GM21717 (cell line): Measurements from ENCODE around the gene GRIN2A.

Experiments
- ATAC-seq: cut with Tn5 transposase; IDR thresholded peaks from one replicate; pipeline ENCODE4 v1.9.1; 2021; ENCODE audit warnings: mild to moderate bottlenecking, moderate library complexity; ENCODE audit not compliant: unreplicated experiment

Gene GRIN2A

DNA sequence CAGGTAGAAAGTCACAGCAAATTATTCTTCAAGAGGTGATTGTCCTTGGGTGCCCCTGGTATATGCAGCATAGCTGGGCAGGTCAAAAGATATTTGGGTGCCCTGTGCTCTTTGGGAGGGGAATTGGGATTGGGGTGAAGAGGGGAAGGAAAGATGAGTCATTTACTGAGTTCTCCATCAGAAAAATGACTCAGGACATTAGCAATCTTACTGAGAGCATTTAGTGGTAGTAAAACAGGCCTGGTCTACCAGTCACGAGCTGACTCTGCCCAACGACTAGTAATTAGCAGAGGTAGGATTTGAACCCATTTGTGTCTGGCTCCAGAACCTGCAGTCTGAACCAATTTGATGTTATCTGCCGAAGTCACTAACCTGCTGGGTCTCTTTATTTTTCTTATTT lies 6.0 kb upstream of the GRIN2A start:
- ATAC-seq, result no peak

DNA sequence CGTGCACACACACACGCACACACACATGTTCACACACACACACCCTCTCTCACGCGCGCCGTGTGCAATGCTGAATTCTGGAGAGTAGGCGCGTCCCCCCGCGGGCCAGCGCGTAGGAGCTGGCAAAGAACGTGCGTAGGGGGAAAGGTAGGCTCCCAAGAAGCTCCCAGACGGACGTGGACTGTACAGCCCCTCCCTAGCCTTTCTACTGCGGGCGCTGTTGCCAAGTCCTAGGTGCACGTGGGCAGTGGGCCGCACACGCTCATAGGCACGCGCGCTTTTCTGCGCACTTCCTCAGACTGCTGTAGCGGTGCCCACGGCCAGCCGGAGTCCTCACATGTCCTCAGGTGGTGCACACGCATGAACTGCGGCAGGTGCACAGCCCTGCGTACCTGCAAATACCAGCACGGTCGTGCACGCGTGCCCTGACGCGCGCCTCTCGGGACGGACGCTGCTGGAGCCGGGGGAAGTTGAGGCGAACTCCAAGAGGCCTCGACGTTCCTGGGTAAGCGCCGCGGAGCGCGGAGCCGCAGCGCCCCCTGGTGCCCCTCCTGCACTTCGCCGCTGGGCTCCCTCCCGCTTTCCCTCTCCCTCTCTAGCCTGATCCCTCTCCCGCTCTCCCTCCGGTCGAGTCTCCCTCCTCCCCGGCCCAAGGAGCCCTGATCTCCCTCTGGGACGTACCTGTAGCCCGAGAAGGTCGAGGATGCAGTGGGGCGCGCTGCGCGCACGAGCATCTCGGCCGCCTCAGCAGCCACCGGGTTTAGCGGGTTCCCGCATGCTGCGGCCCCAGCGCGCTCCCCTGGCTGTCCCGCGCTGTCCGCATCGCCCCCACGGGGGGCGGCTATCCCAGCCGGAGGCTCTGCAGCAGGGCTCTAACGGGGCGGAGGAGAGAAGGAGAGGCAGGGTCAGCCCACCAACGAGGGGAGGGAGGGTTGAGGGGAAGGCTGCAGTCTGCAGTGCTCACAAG lies 749 bp downstream of the GRIN2A start:
- no peak for ATAC-seq

DNA sequence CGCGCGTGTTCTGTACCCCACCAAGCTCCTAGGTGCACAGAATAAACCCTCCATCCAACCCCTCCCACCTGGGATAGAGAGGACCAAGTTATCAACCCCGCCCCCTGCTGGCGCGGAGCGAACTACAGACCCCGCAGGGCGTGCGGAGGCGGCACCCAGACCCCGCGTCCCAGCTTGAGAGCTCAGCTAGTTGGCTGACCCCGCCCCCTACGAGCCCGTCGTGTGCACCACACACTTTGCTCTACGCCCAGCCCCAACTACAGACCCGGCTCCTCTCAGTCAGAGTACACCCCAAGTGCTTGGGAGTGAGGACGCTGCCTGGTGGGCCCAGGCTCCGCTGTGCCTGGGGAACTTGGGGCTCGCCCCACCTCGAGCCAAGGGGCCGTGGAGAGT lies 1.5 kb downstream of the GRIN2A start:
- ATAC-seq, result no peak

DNA sequence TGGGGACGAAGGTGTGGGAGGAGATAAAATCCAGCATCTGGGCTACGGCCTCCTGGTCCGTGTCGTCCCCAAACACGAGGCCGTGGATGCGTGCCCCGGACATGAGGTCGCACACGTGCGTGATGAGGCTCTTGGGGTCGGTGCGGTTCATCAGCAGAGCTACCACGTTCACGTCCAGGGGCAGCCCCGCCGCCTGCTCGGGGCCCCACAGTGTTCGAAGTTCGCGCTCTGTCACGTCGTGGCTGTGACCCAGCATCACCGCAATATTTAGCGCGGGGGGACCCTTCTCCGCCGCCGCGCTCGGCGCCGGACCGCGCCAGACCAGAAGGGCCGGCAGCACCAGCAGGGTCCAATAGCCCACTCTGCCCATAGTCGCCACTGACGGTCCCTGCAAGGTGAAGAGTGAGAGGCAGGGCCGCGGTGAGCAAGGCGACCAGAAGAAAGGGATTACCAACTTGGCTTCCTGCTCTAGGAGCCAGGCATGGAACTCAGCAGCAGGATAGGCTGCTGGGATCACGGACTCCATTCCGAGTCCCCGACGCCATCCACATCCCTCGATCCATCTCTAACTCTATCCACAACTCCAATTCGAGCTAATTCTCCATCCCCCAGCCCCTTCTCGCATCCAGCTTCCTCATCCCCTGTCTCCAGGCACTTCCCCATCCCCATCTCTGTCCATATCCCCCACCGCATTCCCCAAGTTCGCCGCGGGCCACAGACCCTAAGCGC lies 2.0 kb downstream of the GRIN2A start:
- ATAC-seq, result no peak

DNA sequence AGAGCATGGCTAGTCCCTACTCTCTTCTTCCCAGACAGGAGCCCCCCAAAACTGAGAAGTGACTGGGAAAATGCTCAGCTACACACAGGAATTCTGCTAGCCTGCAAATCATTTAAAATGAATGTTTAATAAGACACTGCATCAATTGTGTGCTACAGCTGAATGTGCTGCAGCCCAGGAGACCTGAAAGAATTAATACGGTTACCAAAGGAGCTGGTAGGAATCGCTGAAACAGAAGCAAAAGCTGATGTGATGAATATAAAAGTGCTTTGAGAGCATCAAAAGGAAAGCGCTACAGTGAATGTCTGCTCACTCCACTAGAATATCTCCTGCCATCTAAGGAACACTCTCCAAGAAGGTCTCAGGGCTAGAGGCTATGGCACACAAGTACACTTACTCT lies 3.7 kb downstream of the GRIN2A start:
- ATAC-seq, result no peak

DNA sequence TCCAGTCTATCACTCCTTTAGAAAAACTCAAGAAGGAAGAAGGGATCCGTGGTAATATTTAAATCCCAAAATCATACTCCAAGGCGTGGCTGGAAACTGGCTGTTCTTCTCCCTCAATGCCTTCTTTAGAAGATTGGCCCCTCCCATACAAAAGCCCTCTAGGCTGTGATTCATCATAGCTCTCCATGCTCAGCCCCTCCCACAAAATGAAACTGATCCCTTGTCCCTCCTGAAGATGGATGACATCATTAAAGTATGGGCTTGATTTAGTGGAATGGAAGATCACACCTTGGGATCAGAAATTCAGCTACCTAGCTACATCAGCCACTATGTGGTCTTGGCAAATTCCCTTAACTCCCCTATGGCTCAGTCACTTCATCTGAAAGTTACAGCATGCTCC lies 4.1 kb downstream of the GRIN2A start:
- ATAC-seq, result no peak

DNA sequence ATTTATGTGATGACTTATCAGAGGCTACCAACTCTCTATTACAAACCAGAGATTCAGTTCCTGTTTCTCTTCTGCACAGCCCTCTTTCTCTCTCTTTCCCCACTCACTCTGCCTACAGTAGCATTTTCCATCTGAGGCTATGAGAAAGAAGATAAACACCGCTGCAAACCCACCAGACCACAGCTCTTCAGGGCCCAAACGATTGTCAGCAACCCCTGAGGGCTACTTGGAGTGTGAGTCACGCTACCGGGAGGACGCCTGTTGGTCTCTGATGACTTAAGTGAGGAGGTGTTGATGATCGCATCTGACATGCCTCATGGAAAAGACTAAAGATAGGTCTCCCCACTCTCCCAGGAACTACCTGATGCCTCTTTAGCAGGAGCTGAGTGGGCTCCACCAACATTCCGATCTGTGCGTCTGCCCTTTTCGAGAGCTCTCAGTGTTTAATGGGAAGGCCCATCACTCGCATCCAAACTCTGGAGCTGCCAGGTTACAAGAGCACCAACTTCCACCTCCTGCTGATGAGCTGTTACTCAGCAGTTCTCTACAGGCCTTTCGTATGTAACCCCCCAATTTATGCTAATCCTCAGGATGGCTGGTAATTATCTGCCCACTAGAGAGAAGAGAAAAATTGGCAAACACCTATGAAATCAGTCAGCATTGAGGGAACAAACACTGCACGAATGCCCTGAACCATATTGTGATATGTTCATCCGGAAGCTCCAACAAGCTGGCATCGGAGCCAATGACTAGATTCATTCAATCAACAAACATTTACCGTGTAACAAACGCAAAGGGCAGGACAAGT lies 9.2 kb downstream of the GRIN2A start:
- ATAC-seq, result no peak

DNA sequence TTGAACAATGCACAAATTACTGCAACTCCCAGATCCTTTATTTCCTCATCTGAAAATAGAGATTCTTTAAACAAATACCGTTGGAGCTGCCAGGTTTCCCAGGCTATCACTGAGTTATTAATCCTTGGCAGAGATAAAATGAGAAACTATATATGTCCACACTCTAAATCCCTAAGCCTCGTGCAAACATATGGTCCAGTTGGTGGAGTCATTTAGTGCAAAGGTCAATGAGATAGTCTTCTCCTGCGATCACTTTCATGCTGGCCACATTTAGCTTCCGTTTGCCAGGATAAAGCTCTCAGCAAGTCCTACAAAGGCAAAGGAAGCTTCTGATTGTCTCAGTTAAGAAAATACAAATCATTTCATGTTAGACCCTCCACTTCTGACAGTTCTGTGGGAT lies 11.0 kb downstream of the GRIN2A start:
- no peak for ATAC-seq

DNA sequence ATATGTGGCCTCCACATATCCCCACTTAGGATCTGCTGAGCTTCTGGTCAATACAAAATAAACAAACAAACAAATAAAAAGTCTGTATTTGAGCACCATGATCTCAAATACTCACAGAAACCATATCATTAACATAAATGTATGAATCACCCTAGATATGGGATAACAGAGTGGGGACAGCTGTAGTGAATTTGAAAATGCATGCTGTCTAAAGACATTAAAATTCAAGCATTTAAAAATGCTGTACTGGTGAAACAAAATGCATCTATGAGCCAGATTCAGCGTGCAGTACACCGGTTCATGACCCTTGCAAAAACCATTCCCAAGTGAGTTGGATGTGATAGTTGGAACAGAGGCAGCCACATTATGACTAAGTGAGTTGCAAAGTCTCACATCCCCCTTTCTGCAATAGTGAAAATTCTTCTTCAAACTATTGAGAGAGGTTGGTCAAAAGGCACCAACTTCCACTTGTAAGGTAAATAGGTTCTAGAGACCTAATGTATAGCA lies 12.3 kb downstream of the GRIN2A start:
- ATAC-seq, result no peak

DNA sequence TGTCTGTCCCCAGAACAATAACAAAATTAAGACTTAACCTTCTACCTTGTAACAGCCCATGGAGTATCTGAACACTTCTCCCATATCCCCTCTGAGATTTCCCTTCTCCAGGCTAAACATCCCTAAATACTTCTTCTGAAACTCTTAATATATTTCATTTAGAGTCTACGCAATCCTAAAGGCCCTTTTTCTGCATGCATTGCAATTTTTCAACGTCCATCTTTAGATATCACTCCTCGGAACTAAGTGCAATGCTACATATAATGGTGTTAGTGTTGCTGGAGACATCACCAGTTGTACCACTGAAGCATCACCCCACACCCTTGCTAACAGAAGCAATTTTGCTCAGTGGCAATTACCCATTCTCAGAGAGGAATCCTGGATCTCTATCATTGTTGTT lies 13.2 kb downstream of the GRIN2A start:
- no peak for ATAC-seq

DNA sequence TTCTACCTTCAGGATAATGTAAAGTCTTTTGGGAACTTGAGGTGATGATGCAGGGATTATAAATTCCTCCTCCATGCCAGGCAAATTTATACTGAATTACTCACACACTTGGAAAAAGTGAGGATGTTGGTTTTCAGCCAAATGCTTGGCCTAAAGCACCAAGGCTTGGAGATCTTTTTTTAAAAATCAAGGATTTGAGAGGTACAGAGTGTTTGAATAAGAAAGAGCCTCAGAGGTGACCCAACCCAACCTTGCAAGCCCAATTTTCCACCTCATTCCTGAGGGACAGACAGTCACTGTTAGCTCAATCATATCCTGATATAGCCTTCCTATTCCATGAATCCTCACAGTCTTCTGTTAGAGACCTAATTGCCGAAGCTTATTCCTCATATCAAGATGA lies 14.0 kb downstream of the GRIN2A start:
- no peak for ATAC-seq

DNA sequence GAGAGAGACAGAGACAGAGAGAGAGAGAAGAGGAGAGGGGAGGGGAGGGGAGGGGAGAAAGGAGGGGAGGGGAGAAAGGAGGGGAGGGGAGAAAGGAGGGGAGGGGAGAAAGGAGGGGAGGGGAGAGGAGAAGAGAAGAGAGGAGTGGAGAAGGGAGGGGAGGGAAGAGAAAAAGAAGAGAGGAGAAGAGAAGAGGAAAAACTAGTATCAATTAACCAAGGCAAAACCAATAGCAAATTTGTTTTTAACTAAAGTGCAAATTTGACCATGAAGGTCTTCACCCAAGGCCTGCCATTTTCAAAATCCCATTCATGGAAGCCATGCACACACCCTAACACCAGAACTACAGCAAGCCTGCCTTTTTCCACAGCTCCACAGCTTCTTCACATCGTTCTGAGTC lies 16.6 kb downstream of the GRIN2A start:
- ATAC-seq, result no peak

DNA sequence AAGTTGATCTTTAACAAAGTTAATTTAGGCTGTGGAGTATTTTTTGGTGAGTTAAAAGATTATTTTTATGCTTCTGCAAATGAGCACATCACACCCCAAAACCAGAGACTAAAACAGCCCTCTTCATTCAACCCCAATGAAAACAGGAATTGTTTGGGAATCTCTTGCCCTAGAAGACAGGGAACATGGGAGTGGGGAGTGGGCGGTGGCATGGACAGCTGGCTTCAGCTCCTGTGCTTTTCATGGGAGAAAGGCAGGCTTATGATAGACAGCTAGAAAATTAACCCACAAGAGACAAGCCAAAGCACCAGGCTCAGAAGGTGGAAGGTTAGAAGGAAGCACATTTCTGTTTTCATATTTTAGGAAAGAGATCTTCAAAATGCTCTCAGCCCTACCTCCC lies 19.2 kb downstream of the GRIN2A start:
- ATAC-seq, result no peak

DNA sequence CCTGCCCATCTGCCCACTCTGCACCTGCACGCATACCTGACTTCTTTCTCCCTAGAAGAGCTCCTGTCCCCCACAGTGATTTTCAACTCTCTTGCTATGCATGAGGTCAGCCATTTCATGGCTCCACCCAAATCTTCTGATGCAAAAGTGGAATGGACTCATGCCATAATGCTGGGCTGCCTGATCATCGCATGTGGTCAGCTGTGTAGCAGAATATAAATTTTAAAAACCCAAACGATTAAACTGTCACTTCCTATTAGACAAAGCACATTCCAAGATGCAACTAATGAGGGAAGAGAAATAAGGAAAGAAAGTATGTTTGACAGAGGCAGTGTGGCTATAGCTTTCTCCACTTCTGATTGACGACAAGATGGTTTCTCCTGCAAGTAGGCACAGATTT lies 26.1 kb downstream of the GRIN2A start:
- ATAC-seq, result no peak

DNA sequence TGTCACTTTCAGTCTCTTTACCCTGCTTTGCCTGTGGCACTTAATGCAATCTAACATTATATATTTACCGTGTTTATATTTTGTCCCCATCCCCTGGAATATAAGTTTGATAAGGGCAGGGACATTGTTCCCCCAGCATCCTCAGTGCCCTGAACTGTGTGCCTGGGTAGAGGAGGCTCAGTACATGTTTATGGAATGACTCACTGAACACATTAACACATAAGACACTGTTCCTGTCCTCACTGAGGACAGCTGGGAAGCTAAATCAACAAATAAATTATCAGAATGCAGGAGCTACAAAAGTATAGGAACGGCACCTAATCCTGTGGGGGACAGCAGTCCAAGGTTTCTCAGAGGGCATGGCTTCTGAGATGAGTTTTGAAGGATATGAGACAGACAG lies 27.8 kb downstream of the GRIN2A start:
- ATAC-seq, result no peak

DNA sequence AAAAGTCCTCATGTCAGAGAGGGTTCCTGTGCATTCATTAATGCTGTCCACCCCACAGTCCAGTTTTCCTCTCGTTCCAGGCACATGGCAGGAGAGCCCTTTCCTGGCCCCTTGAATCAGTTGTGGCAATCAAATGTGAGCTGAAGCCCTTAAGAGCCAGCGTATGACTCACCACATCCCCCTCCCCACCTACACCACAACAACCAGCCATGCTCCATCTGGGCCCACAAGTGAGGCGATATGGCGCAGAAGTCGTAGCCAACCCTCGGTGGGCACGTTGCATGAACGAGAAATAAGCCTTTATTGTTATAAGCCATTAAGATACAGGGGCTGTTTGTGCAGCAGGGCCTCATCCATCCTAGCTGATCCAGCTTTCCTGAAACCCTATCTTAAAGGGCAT lies 28.2 kb downstream of the GRIN2A start:
- ATAC-seq, result no peak

DNA sequence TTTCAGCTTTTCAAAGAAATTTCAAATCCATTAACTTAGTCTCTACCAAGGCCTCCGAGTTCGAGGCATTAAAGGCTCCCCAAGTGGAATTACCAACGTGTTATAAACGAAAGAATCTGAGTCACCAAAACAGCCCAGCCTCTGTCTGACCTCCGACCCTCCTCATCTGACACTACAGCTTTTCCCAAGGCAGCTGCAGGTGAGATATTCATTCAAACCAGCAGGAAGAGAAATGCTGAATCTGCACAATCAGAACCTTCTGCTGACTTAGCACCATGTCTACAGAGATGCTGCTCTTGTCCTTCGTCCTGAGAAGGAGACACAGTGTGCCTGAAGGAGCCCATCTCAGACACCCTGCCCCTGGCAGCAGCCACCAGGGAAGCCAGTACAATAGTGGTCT lies 30.5 kb downstream of the GRIN2A start:
- no peak for ATAC-seq

DNA sequence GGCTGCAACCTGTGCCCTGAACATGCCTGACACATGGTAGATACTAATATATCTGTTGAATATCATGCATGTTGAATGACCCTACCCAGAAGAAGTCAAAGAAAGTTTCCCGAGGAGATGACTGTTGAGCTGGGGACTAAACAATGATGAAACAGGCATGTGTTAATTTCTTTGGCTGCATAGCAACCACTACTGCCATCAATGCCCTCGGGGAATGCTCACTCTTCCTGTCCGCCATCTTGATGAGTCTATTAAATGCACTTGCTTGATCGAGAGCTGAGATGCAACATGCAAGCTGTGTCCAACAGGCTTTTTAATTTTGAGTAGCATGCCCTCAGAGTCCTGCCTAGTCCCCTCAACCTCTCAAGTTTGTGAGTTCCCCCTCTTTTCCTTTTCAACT lies 31.3 kb downstream of the GRIN2A start:
- no peak for ATAC-seq

DNA sequence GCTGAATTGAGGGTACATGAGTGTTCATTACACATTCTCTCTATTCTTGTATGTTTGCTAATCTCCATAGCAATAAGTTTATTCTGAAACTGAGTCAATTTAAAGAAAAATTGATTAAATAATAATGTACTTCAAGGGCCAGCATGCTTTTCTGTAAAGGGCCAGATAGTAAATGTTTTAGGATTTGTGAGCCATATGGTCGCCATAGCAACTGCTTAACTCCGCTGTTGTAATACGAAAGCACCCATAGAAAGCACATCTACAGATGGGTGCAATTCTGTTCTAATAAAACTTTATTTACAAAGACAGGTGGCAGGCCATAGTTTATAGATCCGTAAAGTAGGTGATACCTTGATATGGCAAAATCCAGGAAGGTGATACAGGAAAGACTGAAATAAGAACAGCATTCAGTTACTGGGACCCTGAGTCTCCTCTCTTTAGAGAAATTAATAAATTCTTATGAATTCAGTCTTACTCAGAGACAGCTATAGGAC lies 36.6 kb downstream of the GRIN2A start:
- ATAC-seq, result no peak

DNA sequence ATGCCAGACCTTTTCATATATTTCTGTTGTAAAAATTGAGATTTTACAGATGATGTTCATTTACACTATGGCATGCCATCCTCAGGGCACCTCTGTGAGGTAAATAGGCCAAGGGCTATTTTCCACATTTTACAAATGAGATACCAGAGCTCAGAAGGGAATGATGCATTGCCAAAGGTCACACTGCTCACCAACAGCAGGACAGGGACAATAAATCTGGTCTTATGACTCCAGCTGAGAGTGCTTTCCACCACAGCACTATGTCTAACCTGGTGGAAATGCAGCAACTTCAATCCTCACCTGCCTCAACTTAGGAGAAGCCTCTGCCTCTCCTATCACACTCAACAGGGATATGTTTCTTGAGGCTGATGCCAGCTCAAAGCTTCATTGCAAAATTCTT lies 40.6 kb downstream of the GRIN2A start:
- ATAC-seq, result no peak

DNA sequence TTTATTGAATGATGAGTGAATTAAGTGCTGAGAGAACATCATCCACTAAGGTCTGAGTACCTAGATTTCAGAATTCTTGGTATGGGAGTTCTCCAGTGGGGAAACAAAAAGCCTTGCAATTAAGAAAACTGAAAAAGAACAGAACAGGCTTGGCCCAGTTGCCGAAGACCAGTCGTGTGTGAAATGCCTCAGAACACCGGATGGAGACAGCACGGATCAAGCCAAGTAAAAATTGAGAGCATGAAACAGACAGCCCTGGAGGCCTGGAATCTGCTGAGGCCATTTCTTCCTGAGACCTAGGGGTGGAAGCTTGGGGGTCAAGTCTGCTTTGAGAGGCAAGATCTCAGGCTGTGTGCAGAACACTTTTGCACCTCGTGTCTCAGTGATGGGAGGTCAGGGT lies 43.3 kb downstream of the GRIN2A start:
- ATAC-seq, result no peak
